GM18867 (cell line): Measurements from ENCODE around the gene CROCC2.

Experiments used
- ATAC-seq: cut with Tn5 transposase; IDR thresholded peaks from one replicate; pipeline ENCODE4 v1.9.1; 2021; ENCODE audit warnings: mild to moderate bottlenecking, moderate library complexity; ENCODE audit not compliant: unreplicated experiment

The CROCC2 gene

GRCh38 chr2:240953426-240954410 lies 47.6 kb downstream of the CROCC2 start:
- ATAC-seq = no peak

DNA sequence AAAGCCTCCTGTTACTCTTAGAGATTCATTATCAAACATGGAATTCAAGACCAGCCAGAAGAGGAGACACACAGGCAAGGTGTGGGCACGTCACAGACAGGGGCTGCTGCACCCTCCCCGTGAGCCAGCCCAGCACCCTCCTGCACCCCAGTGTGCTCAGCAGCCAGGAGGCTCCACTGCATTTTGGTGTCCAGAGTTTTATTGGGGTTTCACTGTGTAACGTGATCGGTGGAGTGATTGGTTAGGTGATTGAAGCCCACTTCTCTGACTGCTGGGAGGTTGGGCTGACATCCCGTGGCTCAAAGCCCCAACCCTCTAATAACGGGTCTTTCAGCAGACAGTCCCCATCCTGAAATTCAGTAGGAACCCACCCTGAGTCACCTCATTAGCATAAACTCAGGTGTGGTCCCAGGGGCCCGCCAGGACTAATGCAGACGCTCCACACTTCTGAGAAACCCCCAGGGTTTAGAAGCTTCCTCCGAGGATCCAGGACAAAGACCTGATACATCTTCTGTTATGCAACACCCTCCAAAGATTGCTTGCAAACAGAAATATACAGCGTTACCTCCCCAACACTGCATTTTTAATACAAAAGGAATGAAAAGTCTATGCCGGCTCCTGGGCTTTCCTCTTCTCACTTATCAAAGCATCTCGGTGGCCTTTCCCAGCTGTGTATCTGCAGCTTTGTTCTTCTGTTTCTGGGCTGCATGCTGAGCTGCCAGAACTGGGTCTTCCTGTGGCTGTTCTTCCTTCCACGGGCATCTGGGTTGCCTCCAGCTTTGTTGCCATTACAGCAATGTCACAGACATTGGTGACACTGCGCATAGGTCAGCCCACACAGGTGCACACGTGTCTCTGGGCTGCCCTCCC lies 48.5 kb downstream of the CROCC2 start:
- no peak for ATAC-seq

DNA sequence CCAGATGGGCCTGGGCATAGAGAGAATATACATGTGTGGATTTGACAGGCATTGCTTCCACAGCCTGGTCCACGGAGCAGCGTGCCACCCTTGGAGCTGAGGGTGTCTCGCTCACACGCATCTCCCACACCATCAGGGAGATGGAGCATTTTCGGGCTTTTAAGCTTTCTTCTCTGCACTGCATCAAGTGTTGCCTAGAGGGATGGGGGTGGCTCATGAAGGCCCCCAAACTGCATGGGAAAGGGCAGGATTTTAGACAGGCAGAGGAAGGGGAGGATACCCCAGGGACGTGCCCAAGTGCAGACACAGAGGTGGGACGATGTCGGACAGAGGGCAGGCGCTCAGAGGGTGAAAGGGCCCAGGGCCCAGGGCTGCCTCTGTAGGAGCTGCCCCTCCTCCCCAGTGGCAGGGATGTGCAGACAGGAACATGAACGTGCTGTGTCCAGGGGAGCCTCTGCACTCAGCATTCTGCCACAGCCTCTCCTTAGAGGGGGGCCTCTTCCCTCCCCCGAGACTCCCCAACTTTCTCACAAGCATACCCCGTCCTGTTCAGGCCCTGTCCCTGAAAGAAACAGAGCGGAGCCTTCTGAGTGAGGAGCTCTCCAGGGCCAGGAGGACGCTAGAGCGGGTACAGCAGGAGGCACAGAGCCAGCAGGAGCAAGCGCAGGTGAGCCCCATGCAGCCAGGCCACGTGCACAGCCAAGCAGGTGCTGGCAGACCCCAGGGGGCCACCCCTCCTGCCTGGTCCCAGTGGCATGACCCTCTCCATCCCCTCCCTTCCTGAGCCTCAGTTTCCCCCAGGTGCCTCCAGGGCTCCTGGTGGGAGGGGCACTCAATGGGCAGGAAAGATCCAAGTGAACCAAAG lies 49.4 kb downstream of the CROCC2 start:
- no peak for ATAC-seq

DNA sequence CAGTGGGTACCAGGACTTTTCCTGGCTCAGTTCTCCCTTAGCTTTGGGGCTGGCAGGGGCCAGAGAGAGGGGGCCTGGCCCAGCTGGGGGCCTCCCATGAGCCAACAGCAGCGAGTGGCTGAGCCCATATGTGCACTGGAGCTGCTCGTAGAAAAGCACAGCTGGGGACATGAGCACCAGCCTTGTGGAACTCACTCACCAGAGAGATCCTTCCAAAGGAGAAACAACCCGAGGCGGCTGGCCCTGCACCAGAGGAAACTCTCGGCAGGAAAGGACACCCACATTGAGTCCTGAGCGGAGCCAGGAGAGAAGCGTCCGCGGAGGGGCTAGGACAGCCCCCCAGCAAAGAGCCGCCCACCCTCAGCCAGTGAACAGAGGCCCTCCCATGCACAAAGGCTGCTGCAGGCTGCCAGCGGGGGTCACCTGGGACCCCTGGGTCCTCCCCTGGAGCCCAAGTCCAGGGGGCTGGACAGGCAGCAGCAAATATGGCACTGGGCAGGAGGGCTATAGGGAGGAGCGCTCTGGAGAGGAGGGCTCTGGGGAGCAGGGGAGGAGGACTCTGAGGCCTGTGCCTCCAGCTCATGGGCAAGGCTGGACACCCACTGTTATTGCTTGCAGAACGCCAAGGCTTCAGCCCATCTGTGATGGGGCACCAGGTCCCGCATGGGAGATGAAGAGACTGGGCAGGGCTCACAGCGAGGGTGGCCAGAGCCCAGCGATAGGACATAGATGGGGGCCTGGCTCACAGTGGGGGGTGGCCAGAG lies 50.2 kb downstream of the CROCC2 start:
- no peak for ATAC-seq

DNA sequence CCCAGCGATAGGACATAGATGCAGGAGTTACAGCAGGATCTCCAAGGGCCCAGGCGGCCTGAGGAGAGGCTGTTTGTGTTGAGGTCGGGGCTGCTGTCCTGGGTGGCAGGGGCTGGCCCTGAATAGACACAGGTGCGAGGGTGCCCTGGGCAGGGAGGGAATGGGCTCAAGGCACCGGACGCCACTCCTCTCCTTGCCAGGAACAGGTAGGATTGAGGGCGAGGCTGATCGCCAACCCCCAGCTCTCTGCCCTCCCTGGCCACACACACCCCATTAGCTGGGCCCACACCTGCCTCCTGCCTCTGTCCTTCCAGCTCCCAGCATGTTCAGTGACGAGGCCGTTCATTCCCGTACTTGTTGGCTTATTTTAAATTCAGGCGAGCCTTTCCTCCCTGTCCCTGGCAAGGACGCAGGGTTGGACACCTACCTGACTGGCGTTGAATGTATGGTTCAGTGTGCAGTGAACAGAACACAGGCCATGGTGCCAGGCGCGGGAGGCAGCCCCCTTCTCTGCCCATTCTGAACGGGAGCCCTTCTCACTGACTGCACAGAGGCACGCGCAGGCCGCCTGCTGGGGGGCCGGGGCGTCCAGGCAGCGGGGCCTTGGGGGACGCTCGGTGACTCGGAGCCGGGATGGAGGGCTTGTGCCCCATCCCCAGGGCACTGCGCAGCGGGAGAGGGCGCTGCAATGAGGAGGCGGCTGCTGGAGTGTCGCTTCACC lies 51.0 kb downstream of the CROCC2 start:
- ATAC-seq = no peak

- ATAC-seq = no peak
Observed at GRCh38 chr2:240957656-240958365, 51.7 kb downstream of the CROCC2 start.

- ATAC-seq = no peak
Observed at GRCh38 chr2:240958366-240959213, 52.5 kb downstream of the CROCC2 start.

- no peak for ATAC-seq
Observed at GRCh38 chr2:240959214-240959940, 53.2 kb downstream of the CROCC2 start.

DNA sequence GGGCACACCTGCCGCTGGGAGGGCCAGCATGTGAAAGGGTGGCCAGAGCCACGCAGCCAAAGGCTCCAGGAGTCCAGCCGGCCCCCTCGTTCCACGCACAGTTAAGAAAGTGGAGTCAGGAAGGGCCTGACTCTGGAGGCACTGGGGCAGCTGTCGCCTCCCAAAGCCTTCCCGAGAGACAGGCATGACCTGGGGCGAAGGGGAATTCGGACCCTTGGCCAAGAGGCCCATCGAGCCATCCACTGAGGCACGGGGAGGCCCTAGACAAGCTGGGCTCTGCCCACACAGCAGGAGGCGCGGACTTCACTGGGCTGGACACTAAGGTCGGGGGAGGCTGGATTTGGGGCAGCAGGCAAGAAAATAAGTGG lies 53.8 kb downstream of the CROCC2 start:
- no peak for ATAC-seq

DNA sequence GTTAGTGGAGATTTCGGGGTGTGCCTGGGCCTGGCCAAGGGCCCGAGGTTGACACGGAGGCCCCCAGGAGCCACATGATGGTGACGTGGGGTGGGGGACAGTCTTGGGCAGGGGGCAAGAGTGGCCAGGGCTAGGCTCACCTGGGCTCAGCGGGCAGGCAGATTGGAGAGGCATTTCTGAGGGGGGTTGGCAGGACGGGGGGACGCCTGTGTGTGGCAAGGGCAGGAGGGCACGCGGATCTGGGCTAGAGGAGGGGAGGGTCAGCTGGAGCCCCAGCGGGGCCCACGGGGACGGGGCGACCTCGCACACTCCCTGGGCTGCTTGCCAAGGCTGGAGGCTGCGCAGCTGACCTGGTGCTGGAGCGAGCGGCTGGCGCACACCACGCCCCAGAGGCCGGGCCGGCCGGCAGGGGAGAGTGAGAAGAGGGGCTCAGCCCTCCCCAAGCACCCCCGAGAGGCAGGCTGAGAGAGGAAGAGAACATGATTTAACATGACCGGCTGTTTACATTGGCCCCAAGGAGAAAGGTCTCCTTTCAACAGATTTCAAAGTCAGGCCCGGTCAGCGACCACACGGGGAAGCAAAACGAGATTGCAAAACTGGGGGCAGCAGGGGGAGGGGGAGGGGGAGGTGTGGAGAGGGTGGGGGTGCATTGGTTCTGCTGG lies 54.3 kb downstream of the CROCC2 start:
- no peak for ATAC-seq

DNA sequence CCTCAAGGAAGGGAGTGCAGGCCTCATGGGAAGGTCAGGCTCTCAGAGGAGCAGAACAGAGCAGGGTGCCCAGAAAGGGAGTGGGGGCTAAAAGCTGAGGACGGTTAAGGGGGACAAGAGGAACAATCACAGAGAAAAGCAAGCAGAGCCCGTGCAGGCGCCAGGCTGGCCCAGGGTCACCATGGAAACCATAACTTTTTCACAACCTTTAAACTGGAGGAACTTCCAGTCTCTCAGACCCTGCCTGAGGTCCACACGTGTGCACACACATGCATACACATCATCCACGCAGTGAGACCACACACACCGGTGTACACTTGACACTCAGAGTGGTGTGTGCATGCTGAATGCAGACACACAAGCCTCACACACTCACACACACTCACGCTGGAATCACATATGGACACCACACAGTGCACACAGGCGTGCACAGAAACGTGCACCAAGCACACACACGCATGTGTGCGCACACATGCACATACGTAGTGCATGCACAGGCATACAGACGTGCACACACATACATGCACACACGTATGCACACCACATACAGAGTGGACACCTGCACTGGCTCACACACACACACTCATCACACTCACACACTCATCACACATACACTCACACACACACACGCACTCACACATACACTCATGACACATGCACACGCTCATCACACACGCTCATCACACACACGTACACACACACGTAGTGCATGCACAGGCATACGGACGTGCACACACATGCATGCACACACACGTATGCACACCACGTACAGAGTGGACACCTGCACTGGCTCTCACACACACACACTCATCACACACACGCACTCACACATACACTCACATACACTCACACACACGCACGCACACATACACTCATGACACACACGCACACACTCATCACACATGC lies 55.1 kb downstream of the CROCC2 start:
- ATAC-seq = no peak

GRCh38 chr2:240961910-240962299 lies 55.8 kb downstream of the CROCC2 start:
- ATAC-seq = no peak

GRCh38 chr2:240962300-240963064 lies 56.3 kb downstream of the CROCC2 start:
- no peak for ATAC-seq

GRCh38 chr2:240963065-240963867 lies 57.1 kb downstream of the CROCC2 start:
- no peak for ATAC-seq
